ENCODE data around the gene PTTG1IP.

Gene PTTG1IP

DNA sequence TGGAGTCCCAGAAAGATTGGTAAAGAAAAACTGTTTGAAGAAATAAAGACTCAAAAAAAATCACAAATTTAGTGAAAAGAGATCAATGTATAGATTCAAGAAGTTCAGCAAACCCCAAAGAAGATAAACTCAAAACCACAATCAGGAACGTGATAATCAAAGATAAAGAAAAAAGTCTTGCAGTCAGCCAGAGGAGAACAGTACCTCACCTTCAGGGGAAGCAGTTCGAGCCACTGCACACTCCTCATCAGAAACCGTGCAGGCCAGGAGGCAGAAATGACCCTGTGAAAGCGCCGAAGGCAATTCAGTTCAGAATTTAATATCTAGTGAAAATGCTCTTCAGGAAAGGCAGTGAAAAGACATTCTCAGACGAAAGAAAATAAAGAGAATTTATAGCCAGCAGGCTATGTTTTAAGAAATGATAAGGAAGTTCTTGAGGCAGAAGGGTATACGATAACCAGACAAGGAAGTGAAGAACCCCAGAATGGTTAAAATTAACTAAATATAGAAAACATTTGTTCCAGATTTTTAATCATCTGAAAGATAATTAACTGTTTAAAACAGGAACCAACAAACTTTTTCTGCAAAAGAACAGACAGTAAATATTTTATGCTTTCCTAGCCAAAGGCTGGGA is 42.1 kb downstream of the PTTG1IP start:
- TF ChIP-seq, protein P1, sequence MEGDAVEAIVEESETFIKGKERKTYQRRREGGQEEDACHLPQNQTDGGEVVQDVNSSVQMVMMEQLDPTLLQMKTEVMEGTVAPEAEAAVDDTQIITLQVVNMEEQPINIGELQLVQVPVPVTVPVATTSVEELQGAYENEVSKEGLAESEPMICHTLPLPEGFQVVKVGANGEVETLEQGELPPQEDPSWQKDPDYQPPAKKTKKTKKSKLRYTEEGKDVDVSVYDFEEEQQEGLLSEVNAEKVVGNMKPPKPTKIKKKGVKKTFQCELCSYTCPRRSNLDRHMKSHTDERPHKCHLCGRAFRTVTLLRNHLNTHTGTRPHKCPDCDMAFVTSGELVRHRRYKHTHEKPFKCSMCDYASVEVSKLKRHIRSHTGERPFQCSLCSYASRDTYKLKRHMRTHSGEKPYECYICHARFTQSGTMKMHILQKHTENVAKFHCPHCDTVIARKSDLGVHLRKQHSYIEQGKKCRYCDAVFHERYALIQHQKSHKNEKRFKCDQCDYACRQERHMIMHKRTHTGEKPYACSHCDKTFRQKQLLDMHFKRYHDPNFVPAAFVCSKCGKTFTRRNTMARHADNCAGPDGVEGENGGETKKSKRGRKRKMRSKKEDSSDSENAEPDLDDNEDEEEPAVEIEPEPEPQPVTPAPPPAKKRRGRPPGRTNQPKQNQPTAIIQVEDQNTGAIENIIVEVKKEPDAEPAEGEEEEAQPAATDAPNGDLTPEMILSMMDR (IDR thresholded peaks at IDR 0.05; ENCODE audit: extremely low read depth, missing control alignments), result no peak
- no peak for DNase-seq (ENCODE audit: low spot score)

DNA sequence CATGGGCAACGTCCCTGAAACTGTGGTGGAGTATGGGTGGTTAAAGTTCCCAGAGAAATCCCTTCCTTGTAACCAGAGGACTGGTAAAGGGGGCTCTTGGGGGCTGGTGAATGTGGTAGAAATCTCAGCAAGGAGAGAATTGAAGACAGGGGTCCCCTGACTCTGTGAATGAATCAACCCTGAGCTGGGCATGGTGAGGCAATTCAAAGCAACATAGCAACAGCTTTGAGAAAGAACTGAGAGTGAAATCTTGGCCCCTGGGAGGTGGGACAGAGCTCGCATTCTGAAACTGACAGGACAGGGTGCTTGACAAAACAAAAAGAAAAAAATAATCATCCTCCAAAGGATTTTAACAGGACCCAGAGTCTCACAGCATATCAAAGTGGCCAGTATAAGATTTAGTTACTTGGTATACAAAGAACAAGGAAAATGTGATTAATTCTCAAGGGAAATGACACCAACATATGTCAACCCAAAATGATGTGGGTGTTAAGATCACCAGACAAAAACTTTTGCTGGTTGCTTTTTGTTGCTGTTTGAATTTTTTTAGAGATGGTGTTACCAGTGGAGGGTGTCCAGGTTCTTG is 43.9 kb downstream of the PTTG1IP start:
- no peak for DNase-seq (ENCODE audit: low spot score)
- TF ChIP-seq, protein P1 (IDR thresholded peaks at IDR 0.05; ENCODE audit: extremely low read depth, missing control alignments), result no peak

- TF ChIP-seq, protein P1 (IDR thresholded peaks at IDR 0.05; ENCODE audit: extremely low read depth, missing control alignments), result no peak
Observed at GRCh38 chr21:44828362-44829056, 45.0 kb downstream of the PTTG1IP start.

GRCh38 chr21:44823179-44823660 is 50.3 kb downstream of the PTTG1IP start:
- DNase-seq (ENCODE audit: low spot score), result no peak
- TF ChIP-seq, protein P1 (IDR thresholded peaks at IDR 0.05; ENCODE audit: extremely low read depth, missing control alignments), result no peak

More at GRCh38 chr21:44828362-44829056, 45.0 kb downstream of the PTTG1IP start:
- no peak for DNase-seq (ENCODE audit: low spot score)

DNA sequence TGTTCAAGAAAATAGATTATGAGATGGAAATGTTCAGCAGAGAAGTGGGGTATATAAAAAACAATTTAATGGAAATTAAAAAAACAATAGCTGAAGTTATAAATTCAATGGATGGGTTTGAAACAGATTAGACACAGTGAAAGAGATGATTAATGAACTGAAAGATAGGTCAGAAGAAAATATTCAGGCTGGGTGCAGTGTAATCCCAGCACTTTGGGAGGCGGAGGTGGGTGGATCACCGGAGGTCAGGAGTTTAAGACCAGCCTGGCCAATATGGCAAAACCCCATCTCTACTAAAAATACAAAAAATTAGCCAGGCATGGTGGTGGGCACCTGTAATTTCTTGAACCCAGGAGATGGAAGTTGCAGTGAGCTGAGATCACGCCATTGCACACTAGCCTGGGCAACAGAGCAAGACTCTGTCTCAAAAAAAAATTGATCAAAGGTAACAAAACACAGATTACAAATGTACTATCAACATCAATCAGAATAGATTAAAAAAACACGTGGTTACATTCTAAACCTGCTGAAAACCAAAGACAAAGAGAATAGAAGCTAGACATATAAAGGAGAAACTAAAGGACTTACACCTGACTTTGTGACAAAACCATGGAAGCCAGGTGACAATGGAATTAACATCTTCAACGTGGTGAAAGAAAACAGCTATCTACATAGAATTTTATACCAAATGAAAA is 50.9 kb downstream of the PTTG1IP start:
- TF ChIP-seq, protein P1 (IDR thresholded peaks at IDR 0.05; ENCODE audit: extremely low read depth, missing control alignments), result no peak
- DNase-seq (ENCODE audit: low spot score), result no peak

GRCh38 chr21:44820851-44821250 is 52.6 kb downstream of the PTTG1IP start:
- TF ChIP-seq, protein P1 (IDR thresholded peaks at IDR 0.05; ENCODE audit: extremely low read depth, missing control alignments), result no peak
- DNase-seq (ENCODE audit: low spot score), result no peak

Measured in GM20000 (cell line).